ENCODE results near the gene DAO.

DAO gene

DNA sequence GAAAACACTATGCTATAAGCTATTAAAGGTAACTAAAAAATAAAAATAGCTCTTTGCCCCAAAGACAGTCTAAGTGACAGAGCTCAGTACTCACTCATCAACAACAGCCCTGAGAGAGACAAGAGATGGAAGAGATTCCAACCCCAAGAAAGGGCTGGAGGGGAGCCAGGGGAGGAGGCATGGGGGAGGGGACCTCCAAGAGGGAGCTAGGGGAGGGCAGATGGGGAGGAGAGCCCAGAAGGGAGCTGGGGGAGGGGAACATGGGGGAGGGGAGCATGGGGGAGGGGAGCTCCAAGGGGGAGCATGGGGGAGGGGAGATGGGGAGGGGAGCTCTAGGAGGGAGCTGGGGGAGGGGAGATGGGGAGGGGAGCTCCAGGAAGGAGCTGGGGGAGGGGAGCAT, 30.2 kb upstream of the DAO start:
- TF ChIP-seq, protein P1, sequence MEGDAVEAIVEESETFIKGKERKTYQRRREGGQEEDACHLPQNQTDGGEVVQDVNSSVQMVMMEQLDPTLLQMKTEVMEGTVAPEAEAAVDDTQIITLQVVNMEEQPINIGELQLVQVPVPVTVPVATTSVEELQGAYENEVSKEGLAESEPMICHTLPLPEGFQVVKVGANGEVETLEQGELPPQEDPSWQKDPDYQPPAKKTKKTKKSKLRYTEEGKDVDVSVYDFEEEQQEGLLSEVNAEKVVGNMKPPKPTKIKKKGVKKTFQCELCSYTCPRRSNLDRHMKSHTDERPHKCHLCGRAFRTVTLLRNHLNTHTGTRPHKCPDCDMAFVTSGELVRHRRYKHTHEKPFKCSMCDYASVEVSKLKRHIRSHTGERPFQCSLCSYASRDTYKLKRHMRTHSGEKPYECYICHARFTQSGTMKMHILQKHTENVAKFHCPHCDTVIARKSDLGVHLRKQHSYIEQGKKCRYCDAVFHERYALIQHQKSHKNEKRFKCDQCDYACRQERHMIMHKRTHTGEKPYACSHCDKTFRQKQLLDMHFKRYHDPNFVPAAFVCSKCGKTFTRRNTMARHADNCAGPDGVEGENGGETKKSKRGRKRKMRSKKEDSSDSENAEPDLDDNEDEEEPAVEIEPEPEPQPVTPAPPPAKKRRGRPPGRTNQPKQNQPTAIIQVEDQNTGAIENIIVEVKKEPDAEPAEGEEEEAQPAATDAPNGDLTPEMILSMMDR (conservative IDR thresholded peaks at IDR 0.05; ENCODE audit: low read length) = no peak
- no peak overlapping the region for H3K4me3 ChIP-seq (ENCODE audit: low read length)
- DNase-seq (ENCODE audit: low read depth) = peak; percentile 47

DNA sequence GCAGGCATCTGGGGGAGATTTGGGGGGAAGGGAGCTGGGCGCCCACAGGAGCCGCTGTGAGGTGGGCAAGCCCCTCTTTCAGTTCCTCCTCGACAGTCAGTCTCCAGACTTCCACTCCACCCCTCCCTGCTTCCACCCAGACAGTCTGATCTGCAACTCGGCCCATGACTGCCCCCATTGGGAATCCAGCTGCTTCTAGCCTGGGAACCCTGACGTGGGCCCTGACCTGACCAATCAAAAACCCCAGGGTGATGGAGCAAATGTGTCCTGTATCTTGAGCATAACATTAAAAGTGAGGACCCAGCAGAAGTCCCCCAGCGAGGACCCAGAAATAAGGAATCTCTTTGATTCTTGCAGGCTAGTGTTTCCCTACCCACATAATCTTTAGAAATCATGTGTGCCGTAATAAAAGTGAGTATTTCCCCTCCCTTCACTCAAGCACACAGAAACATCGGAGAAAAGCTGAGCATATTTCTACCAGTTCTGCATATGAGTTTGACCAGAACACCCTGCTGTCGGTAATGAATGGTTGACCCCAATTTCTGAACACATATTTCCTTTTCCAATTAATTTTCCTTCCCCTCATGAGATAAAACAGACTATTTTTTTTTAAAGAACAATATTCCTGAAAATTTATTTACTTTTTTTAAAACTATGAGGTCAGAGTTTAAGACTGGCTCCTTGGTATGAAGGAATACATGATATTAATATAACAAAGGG, 28.9 kb upstream of the DAO start:
- TF ChIP-seq, protein P1 (conservative IDR thresholded peaks at IDR 0.05; ENCODE audit: low read length) = peak; percentile 47
- no peak overlapping the region for H3K4me3 ChIP-seq (ENCODE audit: low read length)
- peak; percentile 85 for DNase-seq (ENCODE audit: low read depth)

DNA sequence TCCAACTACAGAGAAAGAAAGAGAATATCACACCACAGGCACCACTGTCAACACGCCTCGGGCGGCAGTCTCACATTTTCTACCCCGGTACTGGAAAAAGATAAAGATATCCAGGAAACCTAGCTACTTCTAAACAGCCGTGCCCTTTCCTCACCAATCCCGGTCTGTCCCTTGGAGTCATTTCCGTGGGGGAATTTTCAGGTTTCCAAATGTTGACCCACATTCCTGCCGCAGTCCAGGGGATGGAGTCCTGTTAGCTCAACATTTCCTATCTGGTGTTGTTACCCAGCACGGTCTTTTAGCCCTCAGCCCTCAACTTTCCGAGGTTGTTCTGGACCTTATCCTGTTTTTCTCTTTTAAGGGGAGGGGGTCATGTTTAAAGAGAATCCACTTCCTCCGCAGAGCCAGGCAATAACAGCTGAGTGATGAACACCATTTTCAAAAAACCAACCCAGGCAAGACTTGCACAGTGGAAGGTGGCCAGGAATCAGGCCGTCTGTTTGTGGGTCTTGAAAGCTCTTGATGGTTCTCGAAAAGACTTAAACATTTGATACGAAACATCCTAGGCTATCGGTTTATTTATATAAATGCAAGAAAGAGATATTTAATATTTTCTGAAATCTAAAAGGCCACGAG, 27.1 kb upstream of the DAO start:
- TF ChIP-seq, protein P1 (conservative IDR thresholded peaks at IDR 0.05; ENCODE audit: low read length) = no peak
- no peak for DNase-seq (ENCODE audit: low read depth)
- H3K4me3 ChIP-seq (ENCODE audit: low read length) = no peak overlapping the region

DNA sequence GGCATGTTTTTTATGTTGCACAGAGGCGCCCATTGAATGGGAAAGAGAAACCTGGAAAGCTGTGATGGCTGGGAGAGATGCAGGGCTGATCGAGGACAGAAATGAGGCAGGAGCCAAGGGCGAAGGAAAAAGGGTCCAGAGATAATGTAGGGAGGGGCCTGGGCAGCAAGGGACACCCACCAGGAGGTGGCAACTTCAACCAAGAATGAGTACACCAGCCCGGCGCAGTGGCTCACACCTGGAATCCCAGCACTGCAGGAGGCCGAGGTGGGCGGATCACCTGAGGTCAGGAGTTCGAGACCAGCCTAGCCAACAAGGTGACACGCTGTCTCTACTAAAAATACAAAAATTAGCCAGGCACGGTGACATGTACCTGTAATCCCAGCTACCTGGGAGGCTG, 26.5 kb upstream of the DAO start:
- no peak overlapping the region for H3K4me3 ChIP-seq (ENCODE audit: low read length)
- TF ChIP-seq, protein P1 (conservative IDR thresholded peaks at IDR 0.05; ENCODE audit: low read length) = no peak
- DNase-seq (ENCODE audit: low read depth) = no peak

DNA sequence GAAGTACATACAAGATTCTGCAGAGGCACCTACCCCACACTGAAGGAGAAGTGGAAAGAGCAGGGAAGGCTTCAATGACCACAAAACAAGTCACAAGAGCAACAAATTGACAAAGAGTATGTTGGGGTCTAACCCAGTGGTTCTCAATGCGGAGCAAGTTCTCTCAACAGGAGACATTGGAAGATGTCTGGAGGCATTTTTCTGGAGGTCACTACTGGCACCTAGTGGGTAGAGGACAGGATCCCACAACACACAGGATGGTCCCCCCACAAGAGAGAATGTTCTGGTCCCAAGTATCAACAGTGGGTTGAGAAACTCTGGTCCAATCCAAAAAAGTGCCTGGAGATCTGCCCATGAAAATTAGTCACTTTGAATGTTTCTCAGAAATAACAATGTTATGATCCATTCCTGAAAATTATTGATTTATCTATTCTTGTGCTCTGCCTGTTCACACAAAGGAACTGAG, 25.9 kb upstream of the DAO start:
- DNase-seq (ENCODE audit: low read depth) = peak; percentile 95
- TF ChIP-seq, protein P1 (conservative IDR thresholded peaks at IDR 0.05; ENCODE audit: low read length) = peak; percentile 73
- H3K4me3 ChIP-seq (ENCODE audit: low read length) = 0 out of 2 replicates have a peak overlapping the region, but pooled peaks have one; percentile 8

DNA sequence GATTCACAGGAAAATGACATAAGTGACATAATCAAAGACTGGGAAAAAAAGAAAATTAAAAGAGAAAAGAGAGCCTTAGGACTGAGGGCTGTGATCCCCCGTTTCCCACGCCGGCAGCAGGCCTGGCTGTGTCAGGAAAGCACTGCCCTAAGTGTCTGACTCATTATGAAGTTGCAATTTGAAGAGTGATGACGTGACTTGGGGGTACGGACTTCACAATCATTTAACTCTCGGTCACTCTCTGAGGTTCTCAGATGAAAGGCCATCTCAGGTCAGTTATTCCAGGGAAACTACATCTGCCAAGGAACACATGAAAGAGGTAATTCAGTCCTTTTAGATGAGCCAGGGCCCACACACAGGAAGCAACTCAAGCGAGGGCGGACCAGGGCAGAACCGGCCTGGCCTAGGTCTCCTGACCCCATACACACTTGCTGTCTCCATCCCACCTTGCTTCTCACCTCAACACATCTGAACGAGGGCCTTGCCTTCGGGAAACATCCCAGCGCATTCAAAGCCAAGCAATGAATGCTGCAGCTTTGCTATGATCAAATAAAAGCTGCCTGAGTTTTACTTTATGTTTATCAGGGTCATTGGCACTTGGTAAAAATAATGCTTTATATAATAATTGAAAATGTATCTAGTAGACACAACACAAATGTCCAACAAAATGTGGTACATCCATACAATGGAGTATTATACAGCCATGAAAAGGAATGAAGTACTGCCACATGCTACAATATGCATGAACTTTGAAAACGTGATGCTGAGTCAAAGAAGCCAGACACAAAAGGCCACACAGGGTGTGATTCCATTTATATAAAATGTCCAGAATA, 25.2 kb upstream of the DAO start:
- H3K4me3 ChIP-seq (ENCODE audit: low read length) = peak overlapping the region; percentile 28; the same call in 1 of the 2 replicates
- DNase-seq (ENCODE audit: low read depth) = peak; percentile 98
- TF ChIP-seq, protein P1 (conservative IDR thresholded peaks at IDR 0.05; ENCODE audit: low read length) = no peak
